ENCODE results near the gene CCDC57.
"Not testable (repeated sequence)": the region's sequence is repeated elsewhere in the genome, so short reads cannot be mapped to it uniquely, and the experiment has no call there.

Gene CCDC57

GRCh38 chr17:82200743-82201497 lies 11.7 kb downstream of the CCDC57 start:
- no peak for FAIRE-seq

- FAIRE-seq = no peak
These were observed 12.5 kb downstream of the CCDC57 start for GRCh38 chr17:82200135-82200534.

DNA sequence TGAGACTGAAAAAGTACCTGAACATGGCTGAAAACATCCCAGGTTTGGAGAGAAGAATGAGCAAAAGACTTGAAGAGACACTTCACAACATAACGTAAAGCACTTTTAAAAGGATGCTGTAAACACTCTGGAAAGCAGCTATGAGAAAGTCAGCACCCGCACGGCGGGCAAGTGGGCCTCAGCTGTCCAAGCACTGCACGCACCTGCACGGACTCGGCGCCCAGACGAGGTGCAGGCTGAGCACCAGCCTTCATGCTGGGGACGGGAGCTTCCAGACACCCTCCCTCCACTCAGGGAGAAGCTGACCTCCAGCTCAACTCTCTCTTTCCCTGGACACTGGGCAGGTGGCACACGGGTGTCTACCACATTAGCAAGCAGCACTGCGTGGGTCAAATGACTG lies 13.1 kb downstream of the CCDC57 start:
- FAIRE-seq = no peak

GRCh38 chr17:82198092-82198491 lies 14.6 kb downstream of the CCDC57 start:
- FAIRE-seq = no peak

DNA sequence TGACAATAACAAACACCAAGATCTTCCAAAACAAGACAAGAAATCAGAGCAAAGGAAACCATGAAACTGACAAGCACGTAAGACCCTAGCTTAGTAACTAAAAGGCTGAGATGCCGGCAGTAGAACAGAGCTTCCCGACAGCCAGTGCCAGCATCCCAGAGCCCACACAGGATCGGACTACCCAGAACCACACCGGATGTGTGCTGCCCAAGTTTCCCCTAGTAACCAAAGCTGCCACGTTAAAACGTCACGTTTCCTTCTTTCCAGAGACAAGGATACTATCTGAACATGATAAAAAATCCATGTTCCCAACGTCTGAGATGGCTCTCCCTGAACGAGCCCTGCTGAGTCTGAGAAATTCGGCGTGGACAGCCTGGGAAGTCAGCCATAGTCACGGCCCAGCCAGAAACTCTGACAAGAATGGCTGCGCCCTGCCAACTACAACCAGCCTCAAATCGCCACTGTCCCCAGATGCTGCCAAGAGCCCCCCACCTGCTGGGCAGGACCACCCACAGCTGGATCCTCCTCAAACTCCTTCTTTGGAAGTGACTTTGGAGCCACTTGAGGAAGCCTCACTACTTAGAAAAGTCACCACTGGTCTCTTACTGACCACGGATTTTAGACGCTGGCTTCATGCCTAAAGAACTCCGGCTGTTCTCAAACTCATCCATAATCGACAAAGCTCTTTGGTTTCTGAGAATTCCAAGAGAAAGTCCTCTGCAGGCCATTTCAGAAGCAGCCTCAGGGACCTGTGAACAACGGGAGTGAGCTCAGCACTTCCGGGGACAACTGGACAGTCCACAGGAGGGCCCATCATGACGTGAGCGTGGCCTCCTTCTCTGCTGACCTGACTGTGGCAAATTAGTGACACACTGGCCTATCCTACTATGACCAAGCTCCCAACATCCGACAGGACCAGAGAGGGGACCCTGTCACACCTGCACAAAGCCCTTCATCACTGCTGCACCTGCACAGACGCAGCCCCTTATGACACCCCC lies 16.7 kb downstream of the CCDC57 start:
- FAIRE-seq = no peak

DNA sequence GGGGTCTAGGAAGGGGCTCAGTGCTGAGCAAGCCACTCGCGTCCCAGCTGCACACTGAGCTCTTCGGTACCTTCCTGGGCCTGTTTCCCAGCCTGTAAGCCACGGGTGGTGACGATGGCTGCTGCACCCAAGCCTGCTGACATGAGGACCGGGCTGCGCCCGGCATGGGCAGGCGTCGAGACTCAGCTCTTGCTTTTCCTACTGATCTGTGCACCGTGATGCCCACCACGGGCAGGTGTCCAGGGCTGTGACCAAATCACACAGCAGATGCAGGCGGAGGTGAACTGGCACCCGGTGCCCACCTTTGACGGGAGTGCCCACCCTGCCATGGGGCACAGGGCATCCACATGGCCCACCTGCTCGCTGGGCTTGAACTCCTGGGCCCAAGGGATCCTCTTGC lies 17.9 kb downstream of the CCDC57 start:
- no peak for FAIRE-seq

- FAIRE-seq = no peak
These were observed 19.0 kb downstream of the CCDC57 start for GRCh38 chr17:82193520-82194220.

DNA sequence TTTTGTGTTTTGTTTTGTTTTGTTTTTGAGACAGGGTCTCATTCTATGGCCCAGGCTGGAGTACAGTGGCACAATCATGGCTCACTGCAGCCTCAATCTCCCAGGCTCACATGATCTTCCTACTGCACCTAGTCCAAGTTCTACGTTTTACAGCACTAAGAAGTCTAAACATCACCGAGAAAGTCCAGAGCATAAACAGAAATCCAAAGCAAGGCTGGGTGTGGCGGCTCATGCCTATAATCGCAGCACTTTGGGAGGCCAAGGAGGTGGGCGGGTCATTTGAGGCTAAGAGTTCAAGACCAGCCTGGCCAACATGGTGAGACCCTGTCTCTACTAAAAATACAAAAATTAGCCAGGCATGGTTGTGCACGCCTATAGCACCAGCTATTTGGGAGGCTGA lies 19.6 kb downstream of the CCDC57 start:
- not testable (repeated sequence) for FAIRE-seq

DNA sequence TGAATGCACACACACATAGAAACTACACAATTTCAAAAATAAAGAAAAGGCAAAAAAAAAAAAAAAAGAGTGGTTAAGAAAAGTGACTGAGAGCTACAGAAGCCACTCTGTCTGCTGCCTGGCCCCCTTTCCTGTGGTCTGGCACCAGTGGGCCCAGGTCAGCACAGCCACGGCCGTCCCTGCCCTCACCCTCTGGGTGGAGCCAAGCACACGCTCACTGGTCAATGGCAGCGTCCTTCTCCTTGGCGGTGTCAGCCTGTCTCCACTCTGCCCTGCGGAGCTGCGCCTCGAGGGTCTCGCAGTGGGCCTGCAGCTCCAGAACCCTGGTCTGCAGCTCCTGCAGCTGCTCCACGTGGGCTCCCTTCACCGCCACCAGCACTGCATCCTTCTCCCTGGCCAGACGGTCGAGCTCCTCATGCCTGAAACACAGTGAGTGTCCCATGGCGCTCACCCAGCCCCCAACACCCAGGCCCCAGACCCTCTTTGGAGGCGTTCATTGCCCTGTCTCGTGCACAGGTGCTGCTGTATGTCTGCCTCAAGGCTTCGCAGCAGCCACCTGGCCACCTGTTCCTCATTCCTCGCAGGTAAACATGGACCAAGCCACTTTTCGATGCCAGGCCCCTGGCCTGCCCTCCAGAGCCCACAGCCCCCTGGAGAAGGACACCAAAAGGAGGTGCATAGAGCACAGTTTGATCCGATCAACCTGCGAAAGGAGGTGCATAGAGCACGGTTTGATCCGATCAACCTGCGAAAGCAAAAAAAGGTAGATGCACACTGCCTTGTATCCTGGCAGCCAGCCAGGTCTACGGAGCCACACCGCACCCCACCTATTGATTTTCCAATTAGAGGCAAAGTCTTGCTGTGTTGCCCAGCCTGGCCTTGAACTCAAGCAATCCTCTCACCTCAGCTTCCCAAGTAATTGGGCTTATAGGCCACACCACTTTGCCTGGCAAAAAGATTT lies 24.4 kb downstream of the CCDC57 start:
- FAIRE-seq = no peak

DNA sequence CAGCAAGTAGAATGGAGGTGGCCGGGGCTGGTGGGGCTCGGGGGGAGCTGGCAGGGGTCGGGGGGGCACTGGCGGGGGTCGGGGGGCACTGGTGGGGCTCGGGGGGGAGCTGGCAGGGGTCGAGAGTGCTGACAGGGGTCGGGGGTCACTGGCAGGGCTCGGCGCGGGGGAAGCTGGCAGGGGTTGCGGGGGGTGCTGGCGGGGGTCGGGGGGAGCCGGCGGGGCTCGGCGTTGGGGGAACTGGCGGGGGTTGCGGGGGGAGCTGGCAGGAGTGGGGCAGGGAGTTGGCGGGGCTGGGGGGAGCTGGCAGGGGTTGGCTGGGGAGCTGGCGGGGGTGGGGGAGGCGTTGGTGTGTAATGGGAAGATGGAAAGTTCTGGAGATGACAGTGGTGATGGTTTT lies 25.1 kb downstream of the CCDC57 start:
- no peak for FAIRE-seq

DNA sequence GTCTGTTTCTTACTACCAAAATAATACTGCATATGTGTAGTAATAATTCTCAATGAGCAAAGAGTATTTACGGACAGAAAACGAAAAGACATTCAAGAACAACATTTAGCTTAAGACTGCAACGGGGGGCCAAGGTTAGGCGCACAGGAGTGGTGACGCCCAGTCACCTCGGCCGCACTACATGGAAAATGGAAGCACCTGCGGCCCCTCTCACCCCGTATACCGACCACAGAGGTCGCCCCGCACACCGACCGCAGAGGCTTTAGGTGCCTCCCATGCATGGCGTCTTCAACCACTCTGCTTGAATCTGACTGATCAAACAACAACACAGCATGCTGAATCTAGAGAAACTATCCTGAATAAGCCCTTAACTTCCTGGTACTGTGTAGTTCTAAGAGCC lies 26.4 kb downstream of the CCDC57 start:
- FAIRE-seq = no peak

DNA sequence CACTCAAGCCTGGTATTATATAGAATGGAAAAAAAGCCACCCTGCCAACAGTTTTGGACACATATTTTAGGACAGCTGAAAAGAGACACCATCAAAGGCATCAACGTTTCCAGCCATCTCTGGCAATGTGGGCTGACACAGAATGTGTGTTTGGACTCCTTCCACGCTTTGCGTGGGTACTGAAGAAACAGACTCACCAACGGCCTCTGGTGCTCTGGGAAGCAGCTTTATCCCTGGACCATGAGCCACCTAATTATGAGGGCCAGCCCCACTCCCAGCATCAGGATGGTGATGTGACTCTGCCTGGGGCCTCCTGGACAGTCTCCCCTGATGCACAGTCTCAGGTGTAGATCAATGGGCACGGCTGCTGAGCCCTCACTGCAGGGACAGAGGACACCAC lies 27.9 kb downstream of the CCDC57 start:
- no peak for FAIRE-seq

DNA sequence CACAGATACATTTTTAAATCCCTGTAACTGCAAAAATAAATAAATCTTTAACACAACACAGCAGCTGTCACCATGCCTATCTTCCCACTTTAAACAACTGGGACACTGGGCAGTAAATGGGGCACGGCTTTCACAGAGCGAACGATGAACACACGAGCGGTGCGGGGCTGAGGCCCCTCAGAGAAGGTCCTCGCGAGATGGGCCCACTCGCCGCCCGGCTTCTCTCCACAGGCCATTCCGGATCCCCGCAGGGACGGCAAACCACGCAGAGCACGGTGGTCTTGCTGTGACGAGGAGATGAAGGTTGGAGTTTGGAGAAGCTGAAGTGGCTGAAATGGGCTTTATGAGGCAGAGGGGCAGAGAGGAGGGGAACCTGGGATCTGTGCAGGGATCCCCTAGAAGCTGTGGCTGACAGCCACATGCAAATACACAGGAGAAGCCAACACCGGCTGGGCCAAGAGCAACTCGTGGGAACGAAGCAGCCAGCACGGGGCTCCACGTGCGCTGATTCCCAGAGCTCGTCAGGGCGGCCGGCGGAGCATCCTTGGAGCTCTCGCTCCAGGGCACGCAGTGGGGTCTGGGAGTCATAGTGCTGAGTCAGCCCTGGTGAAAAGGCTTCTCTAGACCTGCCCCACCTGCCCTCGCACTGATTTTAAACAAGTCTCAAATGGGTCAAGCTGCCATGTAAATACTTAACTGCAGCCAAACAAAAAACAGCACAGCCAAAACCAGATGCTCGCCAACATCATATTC lies 31.7 kb downstream of the CCDC57 start:
- FAIRE-seq = no peak

GRCh38 chr17:82179946-82180475 lies 32.6 kb downstream of the CCDC57 start:
- no peak for FAIRE-seq

- FAIRE-seq = no peak
These were observed 33.2 kb downstream of the CCDC57 start for GRCh38 chr17:82179412-82179811.

- FAIRE-seq = no peak
These were observed 34.0 kb downstream of the CCDC57 start for GRCh38 chr17:82178499-82179261.

DNA sequence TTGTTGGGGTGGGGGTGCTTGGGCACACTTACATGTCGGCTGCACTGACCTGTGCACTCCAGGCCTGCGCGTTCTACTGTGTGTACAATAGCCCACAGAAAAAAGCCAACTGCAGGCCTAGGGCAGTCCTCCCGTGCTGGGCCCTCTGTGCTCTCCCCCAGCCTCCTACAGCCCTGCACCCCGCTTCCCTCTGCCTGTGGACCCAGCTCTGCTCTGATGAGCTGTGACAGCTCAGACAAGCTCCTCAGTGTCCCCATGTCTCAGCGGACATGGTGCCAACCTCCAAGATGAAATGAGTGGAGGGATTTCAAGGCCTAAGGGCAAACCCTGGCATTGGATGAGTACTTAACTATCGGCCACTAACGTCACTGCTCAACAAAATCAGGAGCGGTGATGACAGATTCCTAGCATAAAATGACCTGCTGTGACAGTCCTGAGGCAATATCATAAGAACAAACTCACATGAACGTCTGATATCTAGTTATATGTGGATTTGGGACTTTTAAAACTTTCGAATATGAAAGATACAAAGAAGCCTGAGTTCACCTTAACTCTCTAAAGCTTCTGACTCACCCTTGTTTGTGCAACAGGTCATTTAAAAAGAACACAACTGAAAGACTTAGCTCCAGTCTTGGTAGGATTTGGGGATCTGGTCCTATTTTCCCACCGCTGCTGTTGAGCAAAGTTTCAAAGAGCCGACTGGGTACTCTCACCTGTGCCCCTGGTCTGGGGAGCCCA lies 34.7 kb downstream of the CCDC57 start:
- no peak for FAIRE-seq

DNA sequence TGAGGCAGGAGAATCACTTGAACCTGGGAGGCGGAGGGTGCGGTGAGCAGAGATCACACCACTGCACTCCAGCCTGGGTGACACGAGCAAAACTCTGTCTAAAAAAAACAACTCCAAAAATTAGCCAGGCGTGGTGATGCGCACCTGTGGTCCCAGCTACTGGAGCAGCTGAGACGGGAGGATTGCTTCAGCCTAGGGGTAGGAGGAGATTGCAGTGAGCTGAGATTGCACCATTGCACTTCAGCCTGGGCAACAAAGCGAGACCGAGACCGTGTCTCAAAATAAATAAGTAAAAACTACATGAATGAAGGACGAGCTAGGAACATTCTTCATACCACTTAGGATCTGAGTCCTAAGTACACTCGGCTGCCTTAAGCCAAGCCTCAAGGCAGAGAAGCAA lies 35.4 kb downstream of the CCDC57 start:
- FAIRE-seq = no peak

DNA sequence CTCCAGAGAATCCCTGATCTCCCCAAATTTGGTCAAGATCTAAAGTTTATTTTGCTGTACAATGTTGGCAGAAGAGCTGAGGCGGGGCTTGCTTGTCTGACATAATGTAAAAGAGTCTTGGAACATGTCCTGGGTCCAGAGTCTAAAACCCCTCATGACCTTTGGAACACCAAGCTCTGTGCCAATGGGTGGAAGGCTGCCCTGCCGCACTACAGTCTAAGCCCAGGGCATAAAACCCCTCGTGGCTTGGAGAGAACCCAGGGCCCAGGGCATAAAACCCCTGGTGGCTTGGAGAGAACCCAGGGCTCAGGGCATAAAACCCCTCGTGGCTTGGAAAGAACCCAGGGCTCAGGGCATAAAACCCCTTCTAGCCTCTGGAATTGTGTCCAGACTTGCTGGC lies 36.7 kb downstream of the CCDC57 start:
- no peak for FAIRE-seq

GRCh38 chr17:82175201-82175600 lies 37.4 kb downstream of the CCDC57 start:
- FAIRE-seq = no peak

All from G401.6 (cell line).